Right ventricle myocardium superior (tissue), 1 donor: ENCODE results near the gene RGS14. TPM values are rescaled to one million over a fixed set of nuclear protein-coding genes. Genes with fewer than 3 reads are reported as not detected.
"Not testable (repeated sequence)": the region's sequence is repeated elsewhere in the genome, so short reads cannot be mapped to it uniquely, and the experiment has no call there.

Source experiments
- ATAC-seq: fragments of 200-7000 bp; cut with Tn5 transposase; one replicate; pipeline ENCODE4 v1.9.1; 2020; ENCODE audit warnings: mild to moderate bottlenecking; ENCODE audit not compliant: poor library complexity
- DNase-seq: peaks from one replicate; pipeline ENCODE4 v3.0.0-alpha.2; 2020
- intact Hi-C: fragments of 100-400 bp; cut with DNase I; formaldehyde crosslinking; loops from one replicate; pipeline ENCODE4 v1.11.2; 2022
- total RNA-seq: library from RNA; stranded (reverse); fragmentation: NEBNext Ultra II Directional; extraction: Animal tissue kit (Norgen Biotek cat#: 25700); gene quantifications from one replicate; pipeline ENCODE4 v1.2.1, GENCODE V29; 2021
- donor health status: DM: no; HTN: yes; CAD: no; lungs with severe emphysema.

The RGS14 gene
- total RNA-seq, 1 donor from 2014 or later = 2.4 TPM

DNA sequence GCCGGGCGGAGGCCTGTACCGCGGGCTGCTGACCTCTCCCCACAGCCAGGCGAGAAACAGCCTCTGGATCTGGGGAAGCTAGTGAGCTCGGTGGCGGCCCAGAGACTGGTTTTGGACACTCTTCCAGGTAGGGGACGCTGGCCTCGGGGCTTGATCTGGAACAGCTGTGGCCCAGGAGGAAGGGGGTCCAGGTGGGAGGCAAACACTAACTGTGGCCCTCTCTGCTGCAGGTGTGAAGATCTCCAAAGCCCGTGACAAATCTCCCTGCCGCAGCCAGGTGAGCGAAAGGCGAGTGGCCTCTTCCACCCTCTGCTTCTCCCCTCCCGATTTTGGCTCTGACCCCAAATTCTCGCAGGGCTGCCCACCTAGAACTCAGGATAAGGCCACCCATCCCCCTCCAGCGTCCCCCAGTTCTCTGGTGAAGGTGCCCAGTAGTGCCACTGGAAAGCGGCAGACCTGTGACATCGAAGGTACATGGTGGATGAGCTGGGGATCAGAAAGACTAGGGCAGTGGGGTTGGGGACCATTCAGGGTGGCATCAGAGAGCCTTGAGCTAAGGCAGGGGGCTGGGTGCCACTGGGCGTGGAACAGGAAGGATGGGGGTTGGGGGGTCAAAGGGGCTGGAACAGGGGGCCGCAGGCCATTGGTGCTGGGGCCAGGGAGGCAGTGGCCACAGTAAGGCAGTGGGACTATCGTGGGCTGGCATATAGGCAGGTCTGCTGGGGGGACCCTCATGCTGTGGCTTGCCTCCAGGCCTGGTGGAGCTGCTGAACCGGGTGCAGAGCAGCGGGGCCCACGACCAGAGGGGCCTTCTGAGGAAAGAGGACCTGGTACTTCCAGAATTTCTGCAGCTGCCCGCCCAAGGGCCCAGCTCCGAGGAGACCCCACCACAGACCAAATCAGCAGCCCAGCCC lies 13.7 kb downstream of the RGS14 start:
- intact Hi-C loops = no loop called here
- no peak for DNase-seq

DNA sequence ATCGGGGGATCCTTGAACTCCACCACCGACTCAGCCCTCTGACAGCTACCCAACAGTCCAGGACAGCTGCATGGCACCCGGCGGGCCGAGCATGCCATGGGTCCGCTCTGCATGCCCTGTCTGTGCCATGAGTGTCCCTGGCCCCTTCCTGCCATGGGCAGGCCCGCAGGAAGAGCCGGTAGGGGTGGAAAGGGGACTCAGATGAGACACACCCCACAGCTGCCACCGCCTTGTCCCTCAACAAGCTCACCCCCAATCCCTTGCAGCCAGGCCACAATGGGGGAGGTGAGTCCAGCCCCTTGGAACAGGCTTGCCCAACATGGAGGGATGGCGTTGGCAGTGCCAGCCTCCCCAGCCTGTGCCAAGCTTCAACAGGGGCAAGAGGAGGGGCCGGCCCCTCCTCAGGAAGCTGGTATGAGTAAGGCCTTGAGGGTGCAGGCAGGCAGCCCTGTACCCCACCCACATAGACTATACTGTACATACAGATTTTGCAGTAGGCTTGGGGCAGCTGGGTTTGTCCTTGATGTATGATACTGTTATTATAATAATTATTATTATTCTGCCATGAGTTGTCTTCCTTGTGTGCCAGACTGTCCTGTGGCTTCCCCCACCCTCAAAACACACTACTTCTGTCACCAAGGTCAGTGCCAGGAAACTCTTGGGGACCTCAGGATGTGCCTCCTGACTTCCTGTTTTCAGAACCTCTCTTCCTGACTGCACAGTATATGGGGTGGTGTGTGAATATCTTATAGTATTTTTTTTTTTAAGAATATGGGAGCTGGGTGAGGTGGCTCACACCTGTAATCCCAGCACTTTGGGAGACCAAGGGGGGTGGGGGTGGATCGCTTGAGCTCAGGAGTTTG lies 14.5 kb downstream of the RGS14 start:
- DNase-seq (no peak), ATAC-seq (no peak)
- intact Hi-C loops = no loop called here

More for the DNA sequence above, 13.7 kb downstream of the RGS14 start:
- ATAC-seq = no peak

DNA sequence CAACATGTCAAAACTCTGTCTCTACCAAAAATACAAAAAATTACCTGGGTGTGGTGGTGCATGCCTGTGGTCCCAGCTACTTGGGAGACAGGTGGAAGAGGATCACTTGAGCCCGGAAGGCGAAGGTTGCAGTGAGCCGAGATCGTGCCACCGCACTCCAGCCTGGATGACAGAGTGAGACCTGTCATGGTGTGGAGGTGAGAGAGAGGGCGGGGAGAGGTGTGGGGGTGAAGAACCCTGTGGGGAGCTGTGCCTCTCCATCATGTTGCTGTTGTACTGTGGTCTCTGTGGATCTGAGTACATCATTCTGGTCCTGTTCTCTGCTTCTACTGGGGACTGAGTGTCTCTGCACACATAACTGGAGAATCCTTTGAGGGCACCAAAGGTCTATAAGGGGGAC lies 15.2 kb downstream of the RGS14 start:
- no peak for DNase-seq
- ATAC-seq = no peak
- intact Hi-C loops = no loop called here

DNA sequence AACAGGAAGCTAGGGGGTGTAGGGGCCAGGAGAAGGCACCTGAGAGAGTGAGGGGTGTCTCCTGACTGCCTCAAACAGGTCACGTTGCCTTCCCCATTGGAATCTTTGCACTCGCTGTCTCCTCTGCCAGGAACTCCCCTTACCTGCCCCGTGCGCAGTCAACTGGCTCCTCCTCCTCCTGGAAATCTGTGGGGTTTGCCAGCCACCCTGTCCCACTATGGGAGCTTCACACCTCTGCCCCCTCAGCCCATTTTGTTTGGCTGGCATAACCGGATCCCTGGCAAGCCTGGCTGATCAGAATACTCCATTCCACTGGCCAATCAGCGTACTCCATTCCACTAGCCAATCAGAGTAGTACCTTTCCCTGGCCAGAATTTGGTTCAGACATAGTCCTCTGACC lies 16.1 kb downstream of the RGS14 start:
- ATAC-seq = no peak
- intact Hi-C loops = no loop called here
- DNase-seq = no peak

DNA sequence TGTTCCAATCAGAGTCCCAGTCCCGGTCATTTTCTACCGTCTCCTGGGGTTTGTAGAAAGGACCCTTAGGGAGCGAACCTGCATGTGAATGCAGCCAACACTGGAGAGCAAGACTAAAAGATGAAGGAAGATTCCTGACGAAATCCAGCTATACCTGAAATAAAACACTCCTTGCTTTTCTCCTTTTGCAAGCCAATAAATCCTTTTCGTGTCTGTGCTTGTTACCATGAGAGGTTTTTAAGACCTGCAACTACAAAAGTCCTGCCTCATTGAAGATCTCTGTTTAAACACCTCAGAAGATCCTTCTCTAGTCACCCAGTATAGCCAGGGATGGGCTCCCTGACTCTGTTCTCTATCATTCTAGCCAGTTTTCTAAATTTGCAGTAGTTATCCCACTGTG lies 16.5 kb downstream of the RGS14 start:
- ATAC-seq (no peak), DNase-seq (no peak)
- intact Hi-C loops = no loop called here

DNA sequence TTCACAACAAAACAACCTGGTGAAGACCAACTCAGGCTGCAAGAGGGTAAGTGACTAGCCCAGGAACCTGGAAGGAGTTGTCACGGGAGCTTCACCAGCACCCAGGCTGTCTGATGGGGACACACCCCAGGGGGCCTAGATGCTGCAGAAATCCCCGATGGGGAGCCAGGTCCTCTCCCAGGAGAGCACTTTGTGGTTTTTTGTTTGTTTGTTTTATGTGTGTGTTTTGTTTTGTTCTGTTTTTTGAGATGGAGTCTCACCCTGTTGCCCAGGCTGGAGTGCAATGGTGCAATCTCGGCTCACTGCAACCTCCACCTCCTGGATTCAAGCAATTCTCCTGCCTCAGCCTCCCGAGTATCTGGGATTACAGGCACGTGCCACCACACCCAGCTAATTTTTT lies 17.8 kb downstream of the RGS14 start:
- ATAC-seq, DNase-seq, intact Hi-C loops: not testable (repeated sequence)

DNA sequence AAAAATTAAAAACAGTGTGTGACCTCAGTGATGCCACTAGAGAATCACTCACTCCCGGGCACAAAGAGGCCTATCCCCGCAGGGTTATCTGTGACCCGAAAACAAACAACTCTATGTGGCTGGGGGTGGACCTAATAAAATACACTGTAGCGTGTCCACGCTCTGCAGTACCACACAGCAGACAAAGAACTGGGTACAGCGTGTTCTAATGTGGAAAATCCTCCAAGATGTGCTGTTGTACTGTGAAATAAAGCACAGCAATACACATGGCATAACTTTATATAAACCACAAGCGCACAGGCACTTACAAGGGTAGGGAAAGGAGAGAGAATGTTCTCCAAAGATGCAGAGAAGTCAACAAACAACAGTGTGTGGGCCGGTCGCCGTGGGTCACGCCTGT lies 18.4 kb downstream of the RGS14 start:
- ATAC-seq (no peak), DNase-seq (no peak)
- intact Hi-C loops = no loop called here

DNA sequence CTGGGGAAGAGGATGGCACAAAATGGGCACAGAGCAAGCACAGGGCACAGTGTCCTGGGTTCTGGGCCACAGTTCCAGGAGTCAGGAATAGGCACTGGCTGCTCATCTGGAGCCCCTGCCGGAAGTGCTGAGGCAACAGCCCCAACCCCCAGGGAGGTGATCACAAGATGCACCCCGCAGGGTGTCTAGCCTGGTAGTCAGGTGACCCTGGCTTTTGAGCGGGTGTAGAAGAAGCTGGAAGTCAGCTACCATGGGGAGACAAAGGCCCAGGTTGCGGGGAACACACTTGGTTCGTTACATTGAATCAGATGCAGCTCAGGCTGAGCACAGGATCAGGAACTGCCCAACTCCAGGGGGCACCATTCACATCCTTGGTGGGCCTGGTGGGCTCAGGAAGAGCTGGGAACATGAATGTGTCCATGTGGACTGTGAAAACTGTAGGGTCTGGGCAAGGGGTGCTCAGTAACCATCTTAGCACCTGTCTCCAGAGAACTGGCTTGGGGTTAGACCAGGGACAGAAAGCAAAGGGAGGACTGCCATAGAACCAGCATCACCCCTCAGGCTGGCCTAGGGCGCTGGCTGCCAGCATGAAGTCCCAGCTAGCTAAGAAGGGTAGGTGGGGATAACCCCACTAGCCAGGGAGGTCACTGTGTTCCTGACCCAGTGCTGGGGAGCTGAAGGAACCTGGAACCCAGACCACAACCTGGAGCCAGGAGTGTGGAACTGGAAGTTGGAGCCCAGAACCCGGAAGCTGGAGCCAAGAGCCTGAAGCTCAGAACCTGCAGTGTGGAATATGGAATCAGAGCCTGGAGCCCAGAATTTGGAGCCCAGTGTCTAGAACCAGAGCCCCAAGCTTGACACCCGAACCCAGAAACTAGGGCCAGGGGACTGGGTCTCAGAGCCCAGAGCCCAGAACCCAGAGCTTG lies 20.4 kb downstream of the RGS14 start:
- ATAC-seq = no peak
- intact Hi-C loops = no loop called here
- DNase-seq = no peak

DNA sequence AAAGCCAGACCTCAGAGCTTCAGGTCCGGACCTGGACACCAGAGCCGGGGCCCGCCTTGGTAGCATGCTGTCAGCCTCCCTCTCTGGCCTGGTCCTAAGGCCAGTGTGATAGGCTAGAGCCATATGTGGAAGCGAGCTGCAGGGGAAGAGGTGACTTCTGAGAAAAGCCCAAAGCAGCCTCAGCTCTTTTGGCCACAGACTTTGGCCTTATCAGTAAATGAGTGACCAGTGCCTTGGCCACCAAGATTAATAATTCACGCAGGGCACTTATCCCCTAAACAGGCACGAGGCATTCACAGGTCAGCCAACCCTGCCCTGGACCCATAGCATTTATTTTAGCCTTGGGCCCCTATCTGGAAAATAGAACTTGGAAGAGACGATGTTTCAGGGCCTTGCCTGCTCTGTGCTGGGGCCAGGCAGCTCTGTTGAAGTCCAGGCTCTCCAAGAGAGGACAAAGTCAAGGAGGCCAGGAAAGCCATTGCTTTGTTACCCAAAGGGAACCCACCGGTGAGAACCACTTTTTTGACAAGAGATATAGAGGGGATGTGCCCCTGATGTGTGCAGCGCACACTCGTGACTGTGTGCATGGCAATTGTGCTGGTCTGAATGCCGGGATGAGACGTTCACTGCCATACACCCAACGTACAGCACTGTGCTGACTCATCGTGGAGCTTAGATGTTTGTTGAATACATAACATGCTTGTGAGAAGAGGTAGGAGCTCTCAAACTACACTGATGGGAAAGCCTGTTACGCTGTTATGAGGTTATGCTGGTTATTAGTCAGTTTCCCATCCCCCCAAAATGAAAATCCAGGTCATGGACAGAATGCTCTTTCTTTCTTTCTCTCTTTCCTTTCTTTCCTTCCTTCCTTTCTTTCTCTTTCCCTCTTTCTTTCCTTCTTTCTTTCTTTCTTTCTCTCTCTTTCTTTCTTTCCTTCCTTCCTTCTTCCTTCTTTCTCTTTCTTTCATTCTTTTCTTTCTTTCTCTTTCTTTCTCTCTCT lies 21.5 kb downstream of the RGS14 start:
- DNase-seq (no peak), ATAC-seq (no peak)
- intact Hi-C loops = no loop called here

DNA sequence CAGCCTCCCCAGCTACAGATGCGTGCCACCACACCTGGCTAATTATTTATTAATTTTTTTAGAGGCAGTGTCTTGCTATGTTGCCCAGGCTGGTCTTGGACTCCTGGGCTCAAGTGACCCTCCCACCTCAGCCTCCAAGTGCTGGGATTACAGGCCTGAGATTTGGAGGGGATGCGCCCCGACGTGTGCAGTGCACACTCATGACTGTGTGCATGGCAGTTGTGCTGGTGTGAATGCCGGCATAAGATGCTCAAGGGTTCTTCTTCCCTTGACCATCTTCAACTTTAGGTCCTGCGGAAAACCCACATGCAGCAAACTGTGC lies 23.0 kb downstream of the RGS14 start:
- intact Hi-C loops = no loop called here
- ATAC-seq (no peak), DNase-seq (no peak)

DNA sequence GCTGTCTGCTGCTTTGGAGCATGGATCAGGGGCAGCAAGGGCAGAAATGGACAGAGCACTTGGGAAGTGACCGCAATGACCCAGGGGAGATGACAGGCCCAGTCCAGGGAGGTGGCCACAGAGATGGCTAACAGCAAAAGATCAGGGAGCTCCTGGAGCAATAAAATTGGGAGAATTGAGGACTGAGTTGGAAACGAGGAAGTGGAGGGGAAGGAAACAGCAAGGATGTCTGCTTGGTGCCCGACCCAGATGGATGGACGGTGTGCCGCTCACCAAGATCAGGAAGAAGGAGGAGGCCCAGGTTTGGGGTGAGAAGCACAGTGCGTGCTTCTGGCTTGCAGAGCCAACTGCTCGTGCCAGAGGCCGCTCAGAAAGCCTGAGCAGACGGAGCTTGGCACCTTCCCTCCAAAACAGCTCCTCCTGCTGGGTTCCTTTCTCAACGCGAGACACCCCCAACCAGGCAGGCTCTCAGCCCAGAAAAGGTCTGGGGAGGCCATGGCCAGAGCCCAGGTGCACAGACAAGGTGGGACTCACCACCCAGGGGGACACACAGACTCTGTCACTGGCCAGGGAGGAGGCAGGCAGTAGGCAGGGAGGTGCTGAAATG lies 24.8 kb downstream of the RGS14 start:
- DNase-seq = no peak
- peak; percentile 86 for ATAC-seq
- intact Hi-C loops = no loop called here

DNA sequence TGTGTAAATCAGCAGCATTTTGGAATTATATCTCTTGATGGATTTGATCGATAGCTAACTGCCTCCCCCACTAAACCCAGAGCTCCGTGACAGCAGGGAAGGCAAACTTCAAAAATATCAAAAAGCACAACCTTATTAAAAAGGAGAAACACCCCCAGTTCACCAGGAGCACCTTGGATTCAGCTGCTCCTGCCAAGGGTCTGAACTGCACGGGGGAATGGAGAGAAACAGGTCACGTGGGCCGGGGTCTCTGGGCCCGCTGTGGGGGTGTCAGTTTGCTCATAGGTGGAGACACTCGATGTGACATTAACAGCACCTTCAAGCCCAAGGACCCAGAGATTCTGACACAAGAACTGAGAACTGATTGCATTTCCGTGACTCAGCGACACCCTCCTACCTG lies 25.5 kb downstream of the RGS14 start:
- DNase-seq (no peak), ATAC-seq (no peak)
- intact Hi-C loops = no loop called here

DNA sequence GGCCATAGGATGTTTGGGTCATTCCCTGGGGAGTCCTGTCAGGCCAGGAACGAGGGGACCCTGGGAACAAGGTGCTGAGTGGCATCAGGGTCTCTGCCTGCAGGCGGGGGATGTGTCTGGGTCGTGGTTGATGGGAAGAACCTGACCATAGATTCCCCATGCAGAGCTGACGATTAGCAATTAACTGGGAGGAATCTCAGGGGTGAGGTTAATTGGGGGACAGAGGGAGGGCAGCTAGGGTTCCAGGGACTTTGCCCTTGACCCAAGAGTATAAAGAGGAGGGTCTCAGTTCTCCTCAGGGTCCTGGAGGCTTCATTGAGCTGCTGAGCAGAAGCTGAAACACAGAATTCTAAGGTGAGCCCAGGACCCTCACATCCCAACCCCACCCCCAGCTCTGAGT lies 26.4 kb downstream of the RGS14 start, which contains the start of gene SLC34A1:
SLC34A1 (plus strand) TSS at position 301 of the 400 bp plus-strand sequence. CDS start 1,308 bp downstream, outside the sequence.
- intact Hi-C loops = no loop called here

DNA sequence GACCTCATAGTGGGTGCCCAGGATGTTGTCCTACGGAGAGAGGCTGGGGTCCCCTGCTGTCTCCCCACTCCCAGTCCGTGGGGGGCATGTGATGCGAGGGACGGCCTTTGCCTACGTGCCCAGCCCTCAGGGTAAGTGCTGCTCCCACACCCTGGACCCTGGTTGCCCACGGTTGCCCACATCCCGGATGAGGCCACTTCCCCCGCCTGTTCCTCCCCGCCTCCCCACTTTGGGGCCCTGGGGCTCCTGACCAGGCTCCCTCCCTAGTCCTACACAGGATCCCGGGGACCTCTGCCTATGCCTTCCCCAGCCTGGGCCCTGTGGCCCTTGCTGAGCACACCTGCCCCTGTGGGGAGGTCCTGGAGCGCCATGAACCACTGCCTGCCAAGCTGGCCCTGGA lies 28.0 kb downstream of the RGS14 start:
- DNase-seq = no peak
- intact Hi-C loops = no loop called here
- ATAC-seq = no peak

More for the DNA sequence above, 26.4 kb downstream of the RGS14 start, which contains the start of gene SLC34A1:
- DNase-seq (no peak), ATAC-seq (no peak)

DNA sequence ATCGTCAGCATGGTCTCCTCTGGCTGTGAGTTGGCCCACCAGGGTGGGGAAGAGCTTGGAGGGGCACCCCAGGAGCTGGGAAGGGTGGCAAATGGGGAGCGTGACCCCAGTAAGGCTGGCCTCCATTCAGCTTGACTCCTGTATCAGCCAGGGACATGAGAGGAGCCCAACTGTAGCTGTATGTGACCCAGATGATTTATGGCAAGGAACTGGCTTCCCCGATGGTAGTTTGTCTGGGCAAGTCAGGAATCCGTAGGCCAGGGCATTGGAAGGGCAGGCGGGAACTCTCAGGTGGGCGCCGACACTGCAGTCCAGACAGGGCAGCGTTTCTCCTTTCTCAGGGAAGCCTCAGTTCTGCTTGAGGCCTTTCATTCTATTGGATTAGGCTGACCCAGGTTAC lies 28.8 kb downstream of the RGS14 start:
- intact Hi-C loops = no loop called here
- ATAC-seq (no peak), DNase-seq (no peak)

DNA sequence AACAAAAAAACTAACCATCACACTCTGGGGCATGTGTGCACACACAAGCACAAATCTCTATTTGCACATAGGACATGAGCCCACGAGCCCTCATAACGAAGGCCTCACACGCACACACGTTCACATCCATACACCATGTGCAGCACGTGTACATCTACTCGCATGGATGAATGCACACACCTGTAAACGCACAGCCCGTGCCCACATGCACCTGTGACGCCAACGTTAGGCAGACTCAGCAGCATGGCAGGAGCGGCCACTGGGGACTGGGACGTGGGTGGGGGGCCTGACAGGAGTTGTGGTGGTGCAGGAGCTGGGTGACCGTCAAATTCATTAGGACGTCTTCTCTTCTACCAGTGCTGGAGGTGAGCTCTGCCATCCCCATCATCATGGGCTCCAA lies 29.7 kb downstream of the RGS14 start:
- no peak for DNase-seq
- intact Hi-C loops = no loop called here
- ATAC-seq = no peak

DNA sequence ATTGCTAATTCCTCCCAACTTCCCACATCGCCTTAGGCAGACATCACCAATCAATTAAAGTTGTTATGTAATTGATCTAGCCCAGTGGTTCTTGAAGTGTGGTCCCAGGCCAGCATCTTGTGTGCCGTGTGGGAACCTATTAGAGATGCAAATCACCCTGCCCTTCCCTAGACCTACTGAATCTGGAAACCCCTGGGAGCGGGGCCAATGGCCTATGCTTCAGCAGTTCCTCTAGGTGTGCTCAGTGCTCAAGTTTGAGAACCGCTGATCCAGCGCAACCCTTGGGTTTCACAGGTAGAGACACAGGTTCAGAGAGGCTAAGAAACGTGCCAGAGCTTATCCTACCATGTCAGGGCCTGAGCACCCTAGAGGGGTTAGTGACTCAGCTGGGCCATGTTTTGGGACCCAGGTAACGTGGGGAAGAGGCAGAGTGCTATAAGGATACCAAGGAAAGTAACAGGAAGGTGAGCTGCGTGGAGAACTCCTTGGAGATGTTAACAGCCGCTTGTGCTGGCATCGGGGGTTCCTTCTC lies 30.9 kb downstream of the RGS14 start:
- DNase-seq (no peak), ATAC-seq (no peak)
- intact Hi-C loops = no loop called here
